Psoas muscle (tissue), 8 donors: ENCODE results near the gene PGF. TPM values are rescaled to one million over a fixed set of nuclear protein-coding genes. Genes with fewer than 3 reads are reported as not detected.

ENCODE experiments used
- ATAC-seq, 4 donors: fragments of 200-7000 bp; cut with Tn5 transposase; one replicate each; pipeline ENCODE4 v1.9.1; 2020; ENCODE audit warnings: moderate library complexity in 3 of 4, mild to moderate bottlenecking in 2 of 4
- DNase-seq, 2 donors: peaks; one replicate each; pipeline ENCODE4 v3.0.0-alpha.2; 2020
- H3K27ac ChIP-seq: fragments of 200-600 bp; one replicate; pipeline ENCODE4 v1.8.0; 2022
- H3K27me3 ChIP-seq, 3 donors: fragments of 200-600 bp in 1 of 3; one replicate each; pipeline versions ENCODE4 v1.6.1 to v1.8.0; 2013 to 2022; ENCODE audit warnings: low read length in 2 of 3, mild to moderate bottlenecking in 2 of 3, moderate library complexity in 1 of 3; ENCODE audit not compliant: insufficient read depth in 3 of 3
- H3K36me3 ChIP-seq, 2 donors: fragments of 200-600 bp in 1 of 2; one replicate each; pipeline versions ENCODE4 v1.6.1 to v1.8.0; 2013 to 2022; ENCODE audit warnings: low read depth in 1 of 2, mild to moderate bottlenecking in 1 of 2, moderate library complexity in 1 of 2; ENCODE audit not compliant: insufficient read depth in 1 of 2
- H3K4me1 ChIP-seq: fragments of 200-600 bp; one replicate; pipeline ENCODE4 v1.8.0; 2022
- H3K4me3 ChIP-seq: fragments of 200-600 bp; one replicate; pipeline ENCODE4 v1.8.0; 2022; ENCODE audit warnings: mild to moderate bottlenecking
- H3K9me3 ChIP-seq: fragments of 200-600 bp; one replicate; pipeline ENCODE4 v1.8.0; 2022
- WGBS, 3 donors: extraction: QIAGEN DNeasy Blood & Tissue Kit; methylation state at CpG; one replicate each; pipeline versions ENCODE4 v1.1.6 to v1.1.7; 2013; 5-methylcytosine and 5-hydroxymethylcytosine counted together
- intact Hi-C, 2 donors: fragments of 100-400 bp; cut with DNase I; formaldehyde crosslinking; loops; one replicate each; pipeline versions ENCODE4 v1.11.0 to v1.14.2; 2022
- polyA plus RNA-seq, 3 donors: library from polyadenylated mRNA; stranded (reverse); fragments of 200-250 nt; gene quantifications; one replicate each; pipeline ENCODE4 v1.2.3, GENCODE V29; 2013
- total RNA-seq, 4 donors: library from RNA; stranded (reverse); fragmentation: NEBNext Ultra II Directional in 2 of 4; extraction: Animal tissue kit (Norgen Biotek cat#: 25700) in 2 of 4; gene quantifications; one replicate each; pipeline versions ENCODE4 v1.2.1 to v1.2.4, GENCODE V29; 2021 to 2023
- TF ChIP-seq, protein P1 (sequence below): fragments of 200-600 bp; IDR thresholded peaks from one replicate; pipeline ENCODE4 v1.8.0; 2022; ENCODE audit warnings: antibody characterized with exemption
- donor health status: healthy with polysubstance abuse.
- donor health status: DM: no; HTN: no; CAD: no; lungs with moderate emphysema.
- donor health status: Bipolar disorder and iron deficiency.
- donor health status: healthy.
- donor health status: DM: yes; HTN: yes; CAD: no.
- donor health status: DM: no; HTN: no; CAD: no.
- donor health status: DM: no; HTN: no; CAD: no.
- donor health status: DM: yes; HTN: yes; CAD: no.

Gene PGF
- total and polyA plus RNA-seq, 7 donors: 2.5 to 9.8 (median 7.9) TPM

DNA sequence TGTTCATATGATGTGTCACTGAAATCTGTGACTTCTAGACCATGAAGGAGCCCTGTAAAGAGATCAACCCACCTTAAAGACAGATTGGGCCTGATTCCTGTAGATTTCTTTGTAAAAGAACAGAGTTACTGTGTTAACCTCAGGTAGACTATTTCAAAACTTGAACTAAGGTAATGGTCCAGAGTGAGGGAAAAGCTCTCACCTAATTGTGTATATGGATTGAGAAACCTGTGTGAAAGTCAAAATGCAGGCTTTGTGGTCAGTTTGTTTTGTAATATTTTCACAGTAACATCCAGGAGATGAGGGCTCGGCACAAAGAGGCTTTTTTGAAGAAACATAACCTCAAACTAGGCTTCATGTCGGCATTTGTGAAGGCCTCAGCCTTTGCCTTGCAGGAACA is 57.3 kb downstream of the PGF start:
- H3K27ac ChIP-seq: no peak overlapping the region
- peaks cover 46 to 100% of the 10 kb centered on the region in 2 donors for H3K36me3 ChIP-seq

DNA sequence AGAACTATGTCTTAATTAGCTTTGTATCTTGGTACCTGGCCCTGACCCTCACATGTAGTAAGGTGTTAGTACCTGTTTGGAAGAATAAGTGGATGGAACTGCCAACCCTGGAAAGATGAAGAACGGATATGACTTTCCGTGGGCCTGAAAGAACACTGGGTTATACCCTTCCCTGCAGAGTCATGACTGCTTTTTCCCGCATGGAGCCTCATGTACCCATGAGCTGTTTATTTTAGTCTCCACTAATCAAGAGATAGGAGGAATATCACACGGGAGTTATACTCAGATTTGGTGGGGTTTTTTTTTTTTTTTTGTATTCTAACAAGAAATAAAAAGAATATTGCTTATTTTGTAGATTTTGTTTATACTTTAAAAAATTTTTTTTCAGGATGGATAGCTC is 57.8 kb downstream of the PGF start:
- TF ChIP-seq, protein P1, sequence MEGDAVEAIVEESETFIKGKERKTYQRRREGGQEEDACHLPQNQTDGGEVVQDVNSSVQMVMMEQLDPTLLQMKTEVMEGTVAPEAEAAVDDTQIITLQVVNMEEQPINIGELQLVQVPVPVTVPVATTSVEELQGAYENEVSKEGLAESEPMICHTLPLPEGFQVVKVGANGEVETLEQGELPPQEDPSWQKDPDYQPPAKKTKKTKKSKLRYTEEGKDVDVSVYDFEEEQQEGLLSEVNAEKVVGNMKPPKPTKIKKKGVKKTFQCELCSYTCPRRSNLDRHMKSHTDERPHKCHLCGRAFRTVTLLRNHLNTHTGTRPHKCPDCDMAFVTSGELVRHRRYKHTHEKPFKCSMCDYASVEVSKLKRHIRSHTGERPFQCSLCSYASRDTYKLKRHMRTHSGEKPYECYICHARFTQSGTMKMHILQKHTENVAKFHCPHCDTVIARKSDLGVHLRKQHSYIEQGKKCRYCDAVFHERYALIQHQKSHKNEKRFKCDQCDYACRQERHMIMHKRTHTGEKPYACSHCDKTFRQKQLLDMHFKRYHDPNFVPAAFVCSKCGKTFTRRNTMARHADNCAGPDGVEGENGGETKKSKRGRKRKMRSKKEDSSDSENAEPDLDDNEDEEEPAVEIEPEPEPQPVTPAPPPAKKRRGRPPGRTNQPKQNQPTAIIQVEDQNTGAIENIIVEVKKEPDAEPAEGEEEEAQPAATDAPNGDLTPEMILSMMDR: no peak
- DNase-seq (no peak), ATAC-seq (no peak)
- 79 to 83% (median 80%) methylated on average over 4 of the region's 4 CpGs for WGBS, 3 donors
- Histone ChIP-seq H3K9me3 (no peaks in the 10 kb centered on the region), H3K4me1 (no peaks in the 10 kb centered on the region), H3K27me3 (no peaks in the 10 kb centered on the region), H3K4me3 (no peak overlapping the region), H3K27ac (no peak overlapping the region), H3K36me3 (peaks cover 50 to 100% of the 10 kb centered on the region in 2 donors)
- intact Hi-C loops: no loop called here

More for the DNA sequence above, 57.3 kb downstream of the PGF start:
- TF ChIP-seq, protein P1: no peak
- no peaks in the 10 kb centered on the region for H3K27me3 ChIP-seq
- WGBS, 3 donors: 89 to 97% (median 96%) methylated on average over 2 of the region's 2 CpGs
- DNase-seq (no peak), ATAC-seq (no peak)
- no peaks in the 10 kb centered on the region for H3K4me1 ChIP-seq
- no peaks in the 10 kb centered on the region for H3K9me3 ChIP-seq
- H3K4me3 ChIP-seq: no peak overlapping the region
- intact Hi-C loops: no loop called here

DNA sequence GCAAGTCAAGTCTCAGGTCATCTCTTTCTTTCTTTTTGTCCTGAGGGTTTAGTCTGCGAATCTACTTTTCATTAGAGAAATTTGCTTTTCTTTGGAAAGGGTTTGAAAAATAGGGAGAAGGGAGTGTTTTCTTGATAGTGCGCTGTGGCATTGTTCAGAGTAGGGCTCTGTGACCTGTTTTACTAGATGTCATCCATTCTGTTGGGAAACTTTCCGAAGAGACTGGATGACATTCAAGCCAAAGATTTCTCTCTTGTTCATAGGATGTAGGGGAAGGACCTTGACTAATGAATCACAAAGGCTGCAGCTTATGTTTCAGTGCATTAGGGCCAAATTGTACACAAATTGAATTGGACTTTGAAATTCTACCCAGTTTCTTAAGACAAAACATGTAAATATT is 59.0 kb downstream of the PGF start:
- Histone ChIP-seq H3K27ac (no peak overlapping the region), H3K4me1 (no peaks in the 10 kb centered on the region), H3K9me3 (no peaks in the 10 kb centered on the region), H3K27me3 (no peaks in the 10 kb centered on the region), H3K36me3 (peaks cover 51 to 100% of the 10 kb centered on the region in 2 donors), H3K4me3 (no peak overlapping the region)
- TF ChIP-seq, protein P1: no peak
- ATAC-seq (peak in 2 of 4 donors; percentile 37 to 57), DNase-seq (no peak)
- intact Hi-C loops: no loop called here
- WGBS, 3 donors: 83 to 87% (median 84%) methylated on average over 3 of the region's 3 CpGs

DNA sequence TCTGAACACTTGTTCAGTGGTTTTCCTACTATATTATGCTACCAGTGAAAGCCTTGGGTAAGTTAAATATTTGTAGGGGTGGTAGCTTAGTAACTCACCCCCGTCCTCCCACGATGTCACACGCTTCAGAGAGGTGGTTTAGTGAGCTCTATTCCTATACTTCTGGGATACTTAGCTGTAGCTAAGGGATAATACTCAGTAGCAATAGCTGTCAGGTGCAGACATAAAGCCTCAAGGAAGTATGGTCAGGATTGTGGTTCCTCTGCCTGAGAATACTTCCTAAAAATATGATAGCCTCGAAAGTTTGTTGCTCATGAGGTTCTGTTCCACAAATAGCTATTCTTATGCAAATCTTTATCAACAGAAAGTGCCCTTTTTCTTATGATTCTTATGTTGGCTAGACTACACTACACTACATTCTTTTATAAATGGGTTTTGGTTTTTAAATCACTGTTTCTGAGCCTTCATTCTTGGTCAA is 61.7 kb downstream of the PGF start:
- Histone ChIP-seq H3K36me3 (peaks cover 36 to 100% of the 10 kb centered on the region in 2 donors), H3K9me3 (no peaks in the 10 kb centered on the region), H3K27me3 (no peaks in the 10 kb centered on the region), H3K4me1 (peaks cover 2% of the 10 kb centered on the region), H3K4me3 (no peak overlapping the region), H3K27ac (no peak overlapping the region)
- ATAC-seq (no peak), DNase-seq (no peak)
- WGBS, 3 donors: 74 to 91% (median 78%) methylated on average over 4 of the region's 4 CpGs
- intact Hi-C loops: no loop called here
- TF ChIP-seq, protein P1: no peak

DNA sequence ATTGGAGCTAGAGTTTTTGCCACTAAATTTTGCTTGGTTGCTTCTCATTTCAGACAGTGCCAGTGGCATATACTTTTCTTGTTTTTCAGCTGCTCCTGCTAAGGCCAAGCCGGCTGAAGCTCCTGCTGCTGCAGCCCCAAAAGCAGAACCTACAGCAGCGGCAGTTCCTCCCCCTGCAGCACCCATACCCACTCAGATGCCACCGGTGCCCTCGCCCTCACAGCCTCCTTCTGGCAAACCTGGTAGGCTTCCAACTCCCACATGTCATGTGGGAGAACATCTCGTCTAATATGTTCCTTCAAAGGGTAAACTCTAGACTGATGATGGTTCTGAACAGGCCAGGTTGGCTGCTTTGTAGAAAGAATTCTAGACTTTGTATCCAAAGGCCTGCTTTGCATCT is 62.7 kb downstream of the PGF start:
- 74 to 78% (median 77%) methylated on average over 5 of the region's 5 CpGs for WGBS, 3 donors
- intact Hi-C loops: no loop called here
- H3K9me3 ChIP-seq: no peaks in the 10 kb centered on the region
- H3K27ac ChIP-seq: no peak overlapping the region
- H3K4me3 ChIP-seq: no peak overlapping the region
- no peak for DNase-seq
- ATAC-seq: no peak
- peaks cover 34 to 96% of the 10 kb centered on the region in 2 donors for H3K36me3 ChIP-seq
- TF ChIP-seq, protein P1: no peak
- peaks cover 9% of the 10 kb centered on the region for H3K4me1 ChIP-seq
- H3K27me3 ChIP-seq: no peaks in the 10 kb centered on the region
